A673 (cell line): ENCODE measurements around the gene YES1.

Experiments
- EZH2 ChIP-seq: fragments of 200-600 bp; sonication (generic); IDR thresholded peaks from 2 replicates; pipeline ENCODE4 v1.6.1; 2017; ENCODE audit warnings: borderline replicate concordance, low read depth, mild to moderate bottlenecking, mixed read lengths, antibody characterized with exemption, low read length; ENCODE audit not compliant: poor library complexity, severe bottlenecking
- TF ChIP-seq, protein P1 (sequence below): fragments of 300-800, 200-600 bp; sonication (generic); conservative IDR thresholded peaks from 2 replicates; pipeline ENCODE4 v1.5.1; 2017; ENCODE audit warnings: low read depth, mild to moderate bottlenecking, antibody characterized with exemption, low read length, moderate library complexity, mixed read lengths

DNA sequence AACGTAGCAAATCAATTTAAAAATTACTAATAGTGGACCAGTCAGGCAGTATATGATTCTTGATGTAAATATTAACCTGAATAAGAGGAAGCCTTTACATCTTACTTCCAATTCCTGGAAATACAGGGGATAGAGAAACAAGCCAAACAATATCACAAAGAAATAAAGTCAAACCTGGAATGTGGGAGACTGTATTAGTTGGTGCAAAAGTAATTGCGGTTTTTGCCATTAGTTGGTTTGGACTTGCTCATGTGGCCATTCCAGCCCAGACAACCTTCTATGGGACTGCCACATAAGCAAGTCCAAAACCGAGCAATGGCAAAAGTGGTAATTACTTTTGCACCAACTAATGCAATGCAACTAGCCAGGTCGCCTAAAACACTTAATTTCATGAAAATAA is 38.9 kb upstream of the YES1 start:
- TF ChIP-seq, protein P1, sequence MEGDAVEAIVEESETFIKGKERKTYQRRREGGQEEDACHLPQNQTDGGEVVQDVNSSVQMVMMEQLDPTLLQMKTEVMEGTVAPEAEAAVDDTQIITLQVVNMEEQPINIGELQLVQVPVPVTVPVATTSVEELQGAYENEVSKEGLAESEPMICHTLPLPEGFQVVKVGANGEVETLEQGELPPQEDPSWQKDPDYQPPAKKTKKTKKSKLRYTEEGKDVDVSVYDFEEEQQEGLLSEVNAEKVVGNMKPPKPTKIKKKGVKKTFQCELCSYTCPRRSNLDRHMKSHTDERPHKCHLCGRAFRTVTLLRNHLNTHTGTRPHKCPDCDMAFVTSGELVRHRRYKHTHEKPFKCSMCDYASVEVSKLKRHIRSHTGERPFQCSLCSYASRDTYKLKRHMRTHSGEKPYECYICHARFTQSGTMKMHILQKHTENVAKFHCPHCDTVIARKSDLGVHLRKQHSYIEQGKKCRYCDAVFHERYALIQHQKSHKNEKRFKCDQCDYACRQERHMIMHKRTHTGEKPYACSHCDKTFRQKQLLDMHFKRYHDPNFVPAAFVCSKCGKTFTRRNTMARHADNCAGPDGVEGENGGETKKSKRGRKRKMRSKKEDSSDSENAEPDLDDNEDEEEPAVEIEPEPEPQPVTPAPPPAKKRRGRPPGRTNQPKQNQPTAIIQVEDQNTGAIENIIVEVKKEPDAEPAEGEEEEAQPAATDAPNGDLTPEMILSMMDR, result no peak
- no peak for TF ChIP-seq EZH2
